Left ventricle myocardium inferior (tissue), 1 donor: Measurements from ENCODE around the gene ANKRD31. TPM values are rescaled to one million over a fixed set of nuclear protein-coding genes. Genes with fewer than 3 reads are reported as not detected.
"Not testable (repeated sequence)": the region's sequence is repeated elsewhere in the genome, so short reads cannot be mapped to it uniquely, and the experiment has no call there.

ENCODE experiments used
- DNase-seq: peaks from one replicate; pipeline ENCODE4 v3.0.0-alpha.2; 2020
- H3K27ac ChIP-seq: fragments of 200-600 bp; replicated peaks from 2 replicates; pipeline ENCODE4 v1.8.0; 2021
- H3K27me3 ChIP-seq: fragments of 200-600 bp; 2 replicates; pipeline ENCODE4 v1.8.0; 2021; ENCODE audit warnings: low read depth
- H3K36me3 ChIP-seq: fragments of 200-600 bp; 2 replicates; pipeline ENCODE4 v1.8.0; 2021
- H3K4me1 ChIP-seq: fragments of 200-600 bp; 2 replicates; pipeline ENCODE4 v1.8.0; 2021
- H3K4me3 ChIP-seq: fragments of 200-600 bp; 2 replicates; pipeline ENCODE4 v1.8.0; 2021; ENCODE audit warnings: mild to moderate bottlenecking, moderate library complexity
- H3K9me3 ChIP-seq: fragments of 200-600 bp; replicated peaks from 2 replicates; pipeline ENCODE4 v1.8.0; 2021
- CTCF ChIP-seq: fragments of 200-600 bp; IDR thresholded peaks from 2 replicates; pipeline ENCODE4 v1.8.0; 2021; ENCODE audit warnings: antibody characterized with exemption, mild to moderate bottlenecking, borderline replicate concordance
- intact Hi-C: fragments of 100-400 bp; cut with micrococcal nuclease; formaldehyde crosslinking; loops from one replicate; pipeline ENCODE4 v1.11.0; 2022
- total RNA-seq: library from RNA; stranded (reverse); fragmentation: NEBNext Ultra II Directional; extraction: Animal tissue kit (Norgen Biotek cat#: 25700); gene quantifications from one replicate; pipeline ENCODE4 v1.2.1, GENCODE V29; 2021
- donor health status: DM: no; HTN: yes; CAD: no; lungs with severe emphysema.

ANKRD31 gene
- total RNA-seq, 1 donor from 2014 or later = 0.11 TPM

- H3K9me3 ChIP-seq = no peaks in the 10 kb centered on the region
- DNase-seq = no peak
- H3K36me3 ChIP-seq = no peaks in the 10 kb centered on the region
- TF ChIP-seq CTCF = no peak
- intact Hi-C loops = no loop called here
- no peak overlapping the region for H3K4me3 ChIP-seq
- no peaks in the 10 kb centered on the region for H3K27me3 ChIP-seq
- H3K27ac ChIP-seq = no peak overlapping the region
- H3K4me1 ChIP-seq = no peaks in the 10 kb centered on the region
Observed at GRCh38 chr5:75113354-75114113, 123.1 kb downstream of the ANKRD31 start.

GRCh38 chr5:75108931-75109596, 127.6 kb downstream of the ANKRD31 start:
- no peak for TF ChIP-seq CTCF
- Histone ChIP-seq H3K27me3 (peaks cover 10% of the 10 kb centered on the region), H3K9me3 (no peaks in the 10 kb centered on the region), H3K4me1 (no peaks in the 10 kb centered on the region), H3K36me3 (no peaks in the 10 kb centered on the region), H3K27ac (no peak overlapping the region), H3K4me3 (no peak overlapping the region)
- intact Hi-C loops = no loop called here
- DNase-seq = no peak

- H3K27ac ChIP-seq = no peak overlapping the region
- no peak for DNase-seq
- no peak for TF ChIP-seq CTCF
- H3K4me1 ChIP-seq = no peaks in the 10 kb centered on the region
- no peaks in the 10 kb centered on the region for H3K9me3 ChIP-seq
- no peaks in the 10 kb centered on the region for H3K36me3 ChIP-seq
- intact Hi-C loops = no loop called here
- no peak overlapping the region for H3K4me3 ChIP-seq
- H3K27me3 ChIP-seq = peaks cover 10% of the 10 kb centered on the region
Observed at GRCh38 chr5:75108515-75108914, 128.2 kb downstream of the ANKRD31 start.

GRCh38 chr5:75095956-75096355, 140.7 kb downstream of the ANKRD31 start:
- H3K27ac ChIP-seq, DNase-seq, H3K36me3 ChIP-seq, H3K27me3 ChIP-seq, intact Hi-C loops, H3K4me1 ChIP-seq, H3K4me3 ChIP-seq, H3K9me3 ChIP-seq: not testable (repeated sequence)

- Histone ChIP-seq H3K9me3 (no peaks in the 10 kb centered on the region), H3K4me1 (no peaks in the 10 kb centered on the region), H3K36me3 (no peaks in the 10 kb centered on the region), H3K27me3 (no peaks in the 10 kb centered on the region), H3K27ac (no peak overlapping the region), H3K4me3 (no peak overlapping the region)
- intact Hi-C loops = no loop called here
- DNase-seq = no peak
- no peak for TF ChIP-seq CTCF
Observed at GRCh38 chr5:75091597-75091996, 145.1 kb downstream of the ANKRD31 start.

- H3K27me3 ChIP-seq = no peaks in the 10 kb centered on the region
- no peaks in the 10 kb centered on the region for H3K36me3 ChIP-seq
- H3K4me3 ChIP-seq = no peak overlapping the region
- H3K27ac ChIP-seq = no peak overlapping the region
- intact Hi-C loops = no loop called here
- TF ChIP-seq CTCF = no peak
- no peak for DNase-seq
- H3K4me1 ChIP-seq = no peaks in the 10 kb centered on the region
- H3K9me3 ChIP-seq = no peaks in the 10 kb centered on the region
Observed at GRCh38 chr5:75089662-75090061, 147.0 kb downstream of the ANKRD31 start.
